HepG2 (cell line): ENCODE data around the gene MRNIP. TPM values are rescaled to one million over a fixed set of nuclear protein-coding genes. Genes with fewer than 3 reads are reported as not detected.
A peak's percentile ranks its signal among the peaks of the same experiment; 100 is the strongest.

Source experiments
- ASH2L ChIP-seq: fragments of 300-600, 200-600 bp; sonication (generic); IDR thresholded peaks from 2 replicates; pipeline ENCODE4 v1.7.0; 2017; ENCODE audit warnings: low read depth, mild to moderate bottlenecking, moderate library complexity, mixed read lengths, low read length; ENCODE audit not compliant: insufficient read length
- CBX5 ChIP-seq: sonication (generic); formaldehyde crosslinking; IDR thresholded peaks from 2 replicates; pipeline ENCODE4 v1.4.0; 2020; ENCODE audit warnings: missing genetic modification reagents, borderline replicate concordance
- HIVEP1 ChIP-seq: sonication (generic); formaldehyde crosslinking; IDR thresholded peaks from 2 replicates; pipeline ENCODE4 v1.4.0; 2020; ENCODE audit warnings: mild to moderate bottlenecking, missing genetic modification reagents
- KDM6A ChIP-seq: IDR thresholded peaks from 2 replicates; pipeline ENCODE4 v1.6.1; 2016; ENCODE audit warnings: low read depth
- MEF2D ChIP-seq: sonication (generic); formaldehyde crosslinking; IDR thresholded peaks from 2 replicates; pipeline ENCODE4 v1.5.1; 2020; ENCODE audit warnings: mild to moderate bottlenecking, missing genetic modification reagents
- MIXL1 ChIP-seq: IDR thresholded peaks from 2 replicates; pipeline ENCODE4 v1.6.1; 2016
- MXI1 ChIP-seq: IDR thresholded peaks from 3 replicates; pipeline ENCODE4 v1.6.1; 2012; ENCODE audit warnings: low read depth, low read length, inconsistent platforms, borderline replicate concordance
- ONECUT2 ChIP-seq: sonication (generic); formaldehyde crosslinking; IDR thresholded peaks from 2 replicates; pipeline ENCODE4 v1.4.0; 2020; ENCODE audit warnings: missing genetic modification reagents
- SNAPC2 ChIP-seq: sonication (generic); formaldehyde crosslinking; IDR thresholded peaks from 2 replicates; pipeline ENCODE4 v1.8.1; 2022; ENCODE audit warnings: mild to moderate bottlenecking, missing genetic modification reagents
- TOPORS ChIP-seq: sonication (generic); formaldehyde crosslinking; IDR thresholded peaks from 2 replicates; pipeline ENCODE4 v1.8.0; 2023; ENCODE audit warnings: mild to moderate bottlenecking, missing genetic modification reagents
- ZNF260 ChIP-seq: sonication (generic); formaldehyde crosslinking; IDR thresholded peaks from 2 replicates; pipeline ENCODE4 v1.4.0; 2020; ENCODE audit warnings: missing genetic modification reagents, low read depth, mild to moderate bottlenecking, borderline replicate concordance
- ZNF280B ChIP-seq: sonication (generic); formaldehyde crosslinking; IDR thresholded peaks from 2 replicates; pipeline ENCODE4 v1.5.0; 2020; ENCODE audit warnings: missing genetic modification reagents, mild to moderate bottlenecking, borderline replicate concordance
- ZNF3 ChIP-seq: IDR thresholded peaks from 2 replicates; pipeline ENCODE4 v1.7.0; 2017; ENCODE audit warnings: inconsistent platforms
- ZNF672 ChIP-seq: sonication (generic); formaldehyde crosslinking; IDR thresholded peaks from 2 replicates; pipeline ENCODE4 v1.8.1; 2022; ENCODE audit warnings: missing genetic modification reagents
- ZNF766 ChIP-seq: sonication (generic); formaldehyde crosslinking; IDR thresholded peaks from 2 replicates; pipeline ENCODE4 v1.5.0; 2020; ENCODE audit warnings: missing genetic modification reagents, borderline replicate concordance
- ZNF784 ChIP-seq: sonication (generic); formaldehyde crosslinking; IDR thresholded peaks from 2 replicates; pipeline ENCODE4 v1.5.1; 2020; ENCODE audit warnings: missing genetic modification reagents, mild to moderate bottlenecking, borderline replicate concordance
- polyA plus RNA-seq, 8 experiments: library from polyadenylated mRNA; depleted of rRNA in 3 of 8; stranded (reverse) in 7 of 8; unstranded in 1 of 8; fragments of >200 nt; fragmentation: Illumina TruSeq in 4 of 8; extraction: Trizol in 4 of 8; gene quantifications; 2 replicates each; pipeline versions ENCODE4 v1.2.1 to v1.2.3, GENCODE V29; 2011 to 2016; ENCODE audit warnings: low read depth in 4 of 8, missing spikeins in 1 of 8, mixed read lengths in 1 of 8; ENCODE audit not compliant: insufficient read depth in 1 of 8
- total RNA-seq, 5 experiments: library from RNA; depleted of rRNA; stranded (reverse); fragments of >200 nt; fragmentation: Illumina TruSeq; extraction: Trizol; gene quantifications; 2 replicates each; pipeline ENCODE4 v1.2.3, GENCODE V29; 2016; ENCODE audit warnings: low read depth in 1 of 5
- TF ChIP-seq, protein P1 (sequence below): sonication (generic); formaldehyde crosslinking; IDR thresholded peaks from 2 replicates; pipeline ENCODE4 v1.4.0; 2020; ENCODE audit warnings: missing genetic modification reagents
- TF ChIP-seq, protein P2 (sequence below): IDR thresholded peaks from 2 replicates; pipeline ENCODE4 v1.6.1; 2016; ENCODE audit warnings: missing compliant biosample characterization, missing genetic modification reagents, borderline replicate concordance
- TF ChIP-seq, protein P3 (sequence below): sonication (generic); formaldehyde crosslinking; conservative IDR thresholded peaks from 2 replicates; pipeline ENCODE4 v1.4.0; 2020; ENCODE audit warnings: missing genetic modification reagents
- TF ChIP-seq, protein P4 (sequence below): sonication (generic); formaldehyde crosslinking; IDR thresholded peaks from 2 replicates; pipeline ENCODE4 v1.4.0; 2020; ENCODE audit warnings: missing genetic modification reagents
- TF ChIP-seq, protein P5 (sequence below): sonication (generic); formaldehyde crosslinking; IDR thresholded peaks from 2 replicates; pipeline ENCODE4 v1.4.0; 2020; ENCODE audit warnings: missing genetic modification reagents

Gene MRNIP
- total and polyA plus RNA-seq, 2 of the 13 experiments (the other 11 are each of a cell fraction or from before 2014, with no cell fraction given) = 15.5 to 34.1 TPM

DNA sequence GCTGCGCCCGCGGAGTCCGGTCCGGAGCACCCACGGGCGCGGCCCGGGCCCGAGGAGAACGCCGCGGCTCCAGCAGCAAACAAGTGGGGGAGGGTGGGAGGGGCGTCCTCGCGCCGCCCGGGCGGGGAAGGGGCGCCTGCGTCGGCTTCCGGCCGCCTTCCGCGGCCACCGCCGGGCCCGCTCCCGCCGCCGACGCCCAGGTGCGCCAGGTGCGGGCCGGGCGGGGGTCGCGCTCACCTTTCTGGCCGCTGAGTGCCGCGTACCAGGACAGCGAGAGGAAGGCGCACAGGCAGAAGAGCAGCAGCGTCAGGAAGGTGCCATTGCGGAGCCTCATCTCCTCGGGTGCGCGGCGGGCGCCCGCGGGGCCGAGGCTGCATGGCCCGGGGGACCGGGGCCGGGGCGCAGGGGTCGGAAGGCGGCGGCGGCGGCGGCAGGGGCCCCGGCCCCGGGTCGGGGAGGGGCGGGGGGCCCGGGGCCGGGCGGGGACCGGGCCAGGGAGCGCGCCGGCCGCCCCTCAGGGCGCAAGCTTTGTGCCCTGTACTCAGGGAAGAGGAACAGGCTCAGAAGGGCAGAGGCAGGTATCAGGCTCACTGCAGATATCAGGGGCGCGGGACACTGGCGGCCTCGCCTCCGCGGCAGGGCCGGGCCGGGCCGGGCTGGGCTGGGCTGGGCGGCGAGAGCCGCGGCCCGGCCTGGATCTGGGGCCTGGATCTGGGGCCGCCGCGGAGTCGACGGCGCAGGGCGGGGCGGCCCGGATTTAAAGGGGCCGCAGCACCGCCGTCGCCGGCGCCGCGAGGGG lies 52.2 kb downstream of the MRNIP start, which contains the start of gene MGAT4B (continued):
- peak; percentile 12; the same call in 1 of the 2 replicates for TF ChIP-seq ZNF784 (CRISPR knock-in tag)
- TF ChIP-seq ASH2L = no peak
- TF ChIP-seq TOPORS (CRISPR knock-in tag) = no peak
- TF ChIP-seq ZNF766 (CRISPR knock-in tag) = no peak
- TF ChIP-seq, protein P1, sequence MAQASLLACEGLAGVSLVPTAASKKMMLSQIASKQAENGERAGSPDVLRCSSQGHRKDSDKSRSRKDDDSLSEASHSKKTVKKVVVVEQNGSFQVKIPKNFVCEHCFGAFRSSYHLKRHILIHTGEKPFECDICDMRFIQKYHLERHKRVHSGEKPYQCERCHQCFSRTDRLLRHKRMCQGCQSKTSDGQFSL (CRISPR knock-in tag) = no peak
- TF ChIP-seq, protein P2, sequence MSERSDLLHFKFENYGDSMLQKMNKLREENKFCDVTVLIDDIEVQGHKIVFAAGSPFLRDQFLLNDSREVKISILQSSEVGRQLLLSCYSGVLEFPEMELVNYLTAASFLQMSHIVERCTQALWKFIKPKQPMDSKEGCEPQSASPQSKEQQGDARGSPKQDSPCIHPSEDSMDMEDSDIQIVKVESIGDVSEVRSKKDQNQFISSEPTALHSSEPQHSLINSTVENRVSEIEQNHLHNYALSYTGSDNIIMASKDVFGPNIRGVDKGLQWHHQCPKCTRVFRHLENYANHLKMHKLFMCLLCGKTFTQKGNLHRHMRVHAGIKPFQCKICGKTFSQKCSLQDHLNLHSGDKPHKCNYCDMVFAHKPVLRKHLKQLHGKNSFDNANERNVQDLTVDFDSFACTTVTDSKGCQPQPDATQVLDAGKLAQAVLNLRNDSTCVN = no peak
- TF ChIP-seq ZNF672 (CRISPR knock-in tag) = no peak
- TF ChIP-seq, protein P3, sequence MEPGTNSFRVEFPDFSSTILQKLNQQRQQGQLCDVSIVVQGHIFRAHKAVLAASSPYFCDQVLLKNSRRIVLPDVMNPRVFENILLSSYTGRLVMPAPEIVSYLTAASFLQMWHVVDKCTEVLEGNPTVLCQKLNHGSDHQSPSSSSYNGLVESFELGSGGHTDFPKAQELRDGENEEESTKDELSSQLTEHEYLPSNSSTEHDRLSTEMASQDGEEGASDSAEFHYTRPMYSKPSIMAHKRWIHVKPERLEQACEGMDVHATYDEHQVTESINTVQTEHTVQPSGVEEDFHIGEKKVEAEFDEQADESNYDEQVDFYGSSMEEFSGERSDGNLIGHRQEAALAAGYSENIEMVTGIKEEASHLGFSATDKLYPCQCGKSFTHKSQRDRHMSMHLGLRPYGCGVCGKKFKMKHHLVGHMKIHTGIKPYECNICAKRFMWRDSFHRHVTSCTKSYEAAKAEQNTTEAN (CRISPR knock-in tag) = no peak
- TF ChIP-seq MXI1 = no peak
- TF ChIP-seq MEF2D = no peak
- TF ChIP-seq ZNF280B = no peak
- TF ChIP-seq, protein P4, sequence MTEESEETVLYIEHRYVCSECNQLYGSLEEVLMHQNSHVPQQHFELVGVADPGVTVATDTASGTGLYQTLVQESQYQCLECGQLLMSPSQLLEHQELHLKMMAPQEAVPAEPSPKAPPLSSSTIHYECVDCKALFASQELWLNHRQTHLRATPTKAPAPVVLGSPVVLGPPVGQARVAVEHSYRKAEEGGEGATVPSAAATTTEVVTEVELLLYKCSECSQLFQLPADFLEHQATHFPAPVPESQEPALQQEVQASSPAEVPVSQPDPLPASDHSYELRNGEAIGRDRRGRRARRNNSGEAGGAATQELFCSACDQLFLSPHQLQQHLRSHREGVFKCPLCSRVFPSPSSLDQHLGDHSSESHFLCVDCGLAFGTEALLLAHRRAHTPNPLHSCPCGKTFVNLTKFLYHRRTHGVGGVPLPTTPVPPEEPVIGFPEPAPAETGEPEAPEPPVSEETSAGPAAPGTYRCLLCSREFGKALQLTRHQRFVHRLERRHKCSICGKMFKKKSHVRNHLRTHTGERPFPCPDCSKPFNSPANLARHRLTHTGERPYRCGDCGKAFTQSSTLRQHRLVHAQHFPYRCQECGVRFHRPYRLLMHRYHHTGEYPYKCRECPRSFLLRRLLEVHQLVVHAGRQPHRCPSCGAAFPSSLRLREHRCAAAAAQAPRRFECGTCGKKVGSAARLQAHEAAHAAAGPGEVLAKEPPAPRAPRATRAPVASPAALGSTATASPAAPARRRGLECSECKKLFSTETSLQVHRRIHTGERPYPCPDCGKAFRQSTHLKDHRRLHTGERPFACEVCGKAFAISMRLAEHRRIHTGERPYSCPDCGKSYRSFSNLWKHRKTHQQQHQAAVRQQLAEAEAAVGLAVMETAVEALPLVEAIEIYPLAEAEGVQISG = peak; percentile 67
- no peak for TF ChIP-seq SNAPC2 (CRISPR knock-in tag)
- TF ChIP-seq ZNF3 = no peak
- TF ChIP-seq ZNF260 = no peak
- no peak for TF ChIP-seq KDM6A
- TF ChIP-seq, protein P5, sequence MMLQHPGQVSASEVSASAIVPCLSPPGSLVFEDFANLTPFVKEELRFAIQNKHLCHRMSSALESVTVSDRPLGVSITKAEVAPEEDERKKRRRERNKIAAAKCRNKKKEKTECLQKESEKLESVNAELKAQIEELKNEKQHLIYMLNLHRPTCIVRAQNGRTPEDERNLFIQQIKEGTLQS (CRISPR knock-in tag) = no peak
- TF ChIP-seq HIVEP1 (CRISPR knock-in tag) = no peak
- no peak for TF ChIP-seq MIXL1
- no peak for TF ChIP-seq CBX5 (CRISPR knock-in tag)
- TF ChIP-seq ONECUT2 = no peak
